ENCODE data around the gene BGLAP. TPM values are rescaled to one million over a fixed set of nuclear protein-coding genes. Genes with fewer than 3 reads are reported as not detected.

Gene BGLAP
- total and polyA plus RNA-seq, 11 donors = 0.32 to 0.99 (median 0.58) TPM; not detected in 3

- Histone ChIP-seq H3K27me3 (peaks cover 0 to 17% (median 14%) of the 10 kb centered on the region in 9 donors), H3K27ac (no peak overlapping the region), H3K4me1 (peaks cover 3 to 42% (median 24%) of the 10 kb centered on the region in 12 donors), H3K36me3 (peaks cover 0 to 32% (median 17%) of the 10 kb centered on the region in 9 donors), H3K9me3 (no peaks in the 10 kb centered on the region), H3K4me3 (no peak overlapping the region)
- WGBS, 4 donors = 92 to 94% (median 93%) methylated on average over 16 to 17 of the region's 17 CpGs
- DNase-seq = no peak
- no peak for TF ChIP-seq POLR2A (IDR thresholded peaks at IDR 0.05)
- TF ChIP-seq, protein P1, sequence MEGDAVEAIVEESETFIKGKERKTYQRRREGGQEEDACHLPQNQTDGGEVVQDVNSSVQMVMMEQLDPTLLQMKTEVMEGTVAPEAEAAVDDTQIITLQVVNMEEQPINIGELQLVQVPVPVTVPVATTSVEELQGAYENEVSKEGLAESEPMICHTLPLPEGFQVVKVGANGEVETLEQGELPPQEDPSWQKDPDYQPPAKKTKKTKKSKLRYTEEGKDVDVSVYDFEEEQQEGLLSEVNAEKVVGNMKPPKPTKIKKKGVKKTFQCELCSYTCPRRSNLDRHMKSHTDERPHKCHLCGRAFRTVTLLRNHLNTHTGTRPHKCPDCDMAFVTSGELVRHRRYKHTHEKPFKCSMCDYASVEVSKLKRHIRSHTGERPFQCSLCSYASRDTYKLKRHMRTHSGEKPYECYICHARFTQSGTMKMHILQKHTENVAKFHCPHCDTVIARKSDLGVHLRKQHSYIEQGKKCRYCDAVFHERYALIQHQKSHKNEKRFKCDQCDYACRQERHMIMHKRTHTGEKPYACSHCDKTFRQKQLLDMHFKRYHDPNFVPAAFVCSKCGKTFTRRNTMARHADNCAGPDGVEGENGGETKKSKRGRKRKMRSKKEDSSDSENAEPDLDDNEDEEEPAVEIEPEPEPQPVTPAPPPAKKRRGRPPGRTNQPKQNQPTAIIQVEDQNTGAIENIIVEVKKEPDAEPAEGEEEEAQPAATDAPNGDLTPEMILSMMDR (IDR thresholded peaks at IDR 0.05) = no peak
- no peak for ATAC-seq
- intact Hi-C loops (cut with DNase I) = loop anchor here in 1 of 10 donors (10.0 kb wide), 1 partner anchor 70 kb away; no protein-coding TSS in a partner anchor
Measured at GRCh38 chr1:156244712-156245111, 2.7 kb downstream of the BGLAP start.

DNA sequence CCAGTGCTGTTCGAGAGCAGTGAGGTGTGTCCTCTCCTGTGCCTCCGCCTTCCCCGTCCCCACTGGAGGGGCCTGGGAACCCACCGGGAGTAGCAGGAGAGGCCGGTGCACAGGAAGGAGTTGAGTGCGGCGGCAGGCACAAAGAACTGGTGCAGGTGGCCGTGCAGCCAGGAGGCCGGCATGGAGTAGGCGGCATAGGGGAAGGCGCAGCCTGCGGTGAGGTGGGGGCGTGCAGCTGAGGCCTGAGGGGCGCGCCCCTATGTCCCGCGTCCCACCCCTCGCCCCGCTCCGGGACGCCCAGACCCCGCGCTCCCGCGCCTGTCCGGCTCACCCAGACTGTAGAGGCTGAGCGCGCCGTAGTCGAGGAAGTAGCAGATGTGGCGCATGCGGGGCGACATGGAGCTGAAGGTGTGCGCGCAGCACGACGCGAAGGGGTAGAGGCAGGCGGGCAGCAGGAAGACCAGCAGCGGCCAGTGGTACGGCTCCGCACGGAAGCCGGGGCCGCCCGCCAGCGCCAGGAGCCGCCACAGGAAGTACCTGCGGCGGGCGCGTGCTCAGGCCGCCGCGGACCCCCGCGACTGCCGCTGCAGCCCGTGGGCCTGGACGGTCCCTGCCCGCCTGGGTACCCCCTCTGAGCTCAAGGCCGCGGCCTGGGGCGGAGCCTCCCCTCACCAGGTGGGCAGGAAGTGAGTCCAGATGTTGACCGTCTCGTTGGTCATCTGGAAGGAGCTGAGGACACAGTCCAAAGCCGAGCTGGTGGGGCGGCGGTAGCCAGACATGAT is 3.7 kb downstream of the BGLAP start:
- Histone ChIP-seq H3K36me3 (peaks cover 0 to 32% (median 19%) of the 10 kb centered on the region in 9 donors), H3K4me1 (peaks cover 3 to 47% (median 26%) of the 10 kb centered on the region in 12 donors), H3K4me3 (peak overlapping the region; percentile 9 to 50 (median 31)), H3K9me3 (no peaks in the 10 kb centered on the region), H3K27ac (no peak overlapping the region), H3K27me3 (peaks cover 0 to 17% (median 14%) of the 10 kb centered on the region in 9 donors)
- DNase-seq (no peak), ATAC-seq (peak in 2 of 4 donors; percentile 2 to 3)
- intact Hi-C loops (cut with DNase I) = loop anchor here in 1 of 10 donors (10.0 kb wide), 1 partner anchor 69 kb away; no protein-coding TSS in a partner anchor
- 4 to 13% (median 6%) methylated on average over 14 to 69 of the region's 69 CpGs for WGBS, 4 donors
- TF ChIP-seq POLR2A (IDR thresholded peaks at IDR 0.05) = no peak
- TF ChIP-seq, protein P1 (IDR thresholded peaks at IDR 0.05) = no peak

- Histone ChIP-seq H3K4me1 (peaks cover 3 to 54% (median 30%) of the 10 kb centered on the region in 12 donors), H3K36me3 (peaks cover 0 to 33% (median 25%) of the 10 kb centered on the region in 9 donors), H3K4me3 (peak overlapping the region in 5 of 12 donors; percentile 13 to 37 (median 28)), H3K27me3 (peaks cover 0 to 17% (median 14%) of the 10 kb centered on the region in 9 donors), H3K27ac (no peak overlapping the region), H3K9me3 (no peaks in the 10 kb centered on the region)
- ATAC-seq (no peak), DNase-seq (no peak)
- TF ChIP-seq POLR2A (IDR thresholded peaks at IDR 0.05) = no peak
- TF ChIP-seq, protein P1 (IDR thresholded peaks at IDR 0.05) = no peak
- WGBS, 4 donors = 57 to 60% (median 58%) methylated on average over 8 to 10 of the region's 10 CpGs
- intact Hi-C loops (cut with DNase I) = loop anchor here in 1 of 10 donors (10.0 kb wide), 1 partner anchor 68 kb away; no protein-coding TSS in a partner anchor
Measured at GRCh38 chr1:156246241-156246780, 4.3 kb downstream of the BGLAP start.
